Loucy (cell line): Measurements from ENCODE around the gene MMP19.

Source experiments
- H2AFZ ChIP-seq: fragments of 200-600 bp; sonication (generic); 2 replicates; pipeline ENCODE4 v1.6.0; 2016; ENCODE audit warnings: antibody characterized with exemption, mild to moderate bottlenecking, low read length, moderate library complexity
- H3F3A ChIP-seq: fragments of 200-600 bp; 2 replicates; pipeline ENCODE4 v1.6.0; 2016; ENCODE audit warnings: antibody characterized with exemption, low read depth, mild to moderate bottlenecking
- H3K27me3 ChIP-seq: fragments of 200-600 bp; sonication (generic); 2 replicates; pipeline ENCODE4 v1.6.1; 2014; ENCODE audit warnings: low read length, mild to moderate bottlenecking; ENCODE audit not compliant: insufficient read depth, poor library complexity, severe bottlenecking
- H3K36me3 ChIP-seq: fragments of 200-600 bp; sonication (generic); 2 replicates; pipeline ENCODE4 v1.6.1; 2016; ENCODE audit warnings: low read length; ENCODE audit not compliant: insufficient read depth
- H3K4me1 ChIP-seq: fragments of 200-600 bp; sonication (generic); 2 replicates; pipeline ENCODE4 v1.5.1; 2014; ENCODE audit warnings: low read length, mild to moderate bottlenecking; ENCODE audit not compliant: insufficient read depth, poor library complexity, severe bottlenecking
- H3K4me2 ChIP-seq: fragments of 200-600 bp; sonication (generic); 2 replicates; pipeline ENCODE4 v1.6.0; 2014; ENCODE audit warnings: antibody characterized with exemption, low read length, low read depth, mild to moderate bottlenecking; ENCODE audit not compliant: poor library complexity, severe bottlenecking
- H3K4me3 ChIP-seq: fragments of 200-600 bp; sonication (generic); 2 replicates; pipeline ENCODE4 v1.5.1; 2014; ENCODE audit warnings: low read length, mild to moderate bottlenecking, mixed read lengths; ENCODE audit not compliant: poor library complexity, severe bottlenecking
- H3K79me2 ChIP-seq: fragments of 200-600 bp; sonication (generic); 2 replicates; pipeline ENCODE4 v1.6.1; 2014; ENCODE audit warnings: low read length; ENCODE audit not compliant: insufficient read depth
- H3K9ac ChIP-seq: fragments of 200-600 bp; sonication (generic); 2 replicates; pipeline ENCODE4 v1.6.0; 2014; ENCODE audit warnings: mild to moderate bottlenecking, low read depth, low read length, moderate library complexity; ENCODE audit not compliant: poor library complexity, severe bottlenecking
- H3K9me2 ChIP-seq: fragments of 200-600 bp; sonication (generic); replicated peaks from 2 replicates; pipeline ENCODE4 v1.6.1; 2016; ENCODE audit warnings: low read depth, low read length, mixed read lengths
- H3K9me3 ChIP-seq: fragments of 200-600 bp; sonication (generic); 2 replicates; pipeline ENCODE4 v1.6.1; 2014; ENCODE audit warnings: mild to moderate bottlenecking, antibody characterized with exemption, low read length, low read depth; ENCODE audit not compliant: insufficient read depth
- H4K20me1 ChIP-seq: fragments of 200-600 bp; sonication (generic); 2 replicates; pipeline ENCODE4 v1.6.0; 2014; ENCODE audit warnings: antibody characterized with exemption, low read length, mild to moderate bottlenecking; ENCODE audit not compliant: insufficient read depth, poor library complexity, severe bottlenecking
- CTCF ChIP-seq: fragments of 200-600 bp; sonication (generic); conservative IDR thresholded peaks from 2 replicates; pipeline ENCODE4 v1.5.1; 2014; ENCODE audit warnings: mild to moderate bottlenecking, antibody characterized with exemption, low read length
- EZH2phosphoT487 ChIP-seq: fragments of 200-600 bp; IDR thresholded peaks from 2 replicates; pipeline ENCODE4 v1.6.1; 2018; ENCODE audit warnings: antibody characterized with exemption, mild to moderate bottlenecking, moderate library complexity, borderline replicate concordance

MMP19 gene

GRCh38 chr12:55842681-55843429, at the start of gene MMP19:
Gene MMP19 (minus strand): TSS chr12:55842936. CDS start chr12:55842830, 106 bp downstream.
- no peak within 1 kb of the TSS for H3K9ac ChIP-seq
- no peak within 1 kb of the TSS for H2AFZ ChIP-seq
- no peaks in the 10 kb centered on the region for H3K4me1 ChIP-seq

GRCh38 chr12:55891310-55891709, 48.6 kb upstream of the MMP19 start:
- H3K9ac ChIP-seq = no peak overlapping the region
- no peaks in the 10 kb centered on the region for H3K79me2 ChIP-seq
- TF ChIP-seq CTCF (no peak), EZH2phosphoT487 (no peak)
- H3K9me2 ChIP-seq = no peaks in the 10 kb centered on the region
- no peak overlapping the region for H3K4me3 ChIP-seq
- H3K27me3 ChIP-seq = no peaks in the 10 kb centered on the region
- H2AFZ ChIP-seq = no peak overlapping the region
- H3K4me2 ChIP-seq = no peak overlapping the region
- no peaks in the 10 kb centered on the region for H3K9me3 ChIP-seq
- no peaks in the 10 kb centered on the region for H3F3A ChIP-seq
- no peaks in the 10 kb centered on the region for H3K4me1 ChIP-seq
- H3K36me3 ChIP-seq = no peaks in the 10 kb centered on the region
- H4K20me1 ChIP-seq = no peaks in the 10 kb centered on the region

More at GRCh38 chr12:55842681-55843429, at the start of gene MMP19:
- no peaks in the 10 kb centered on the region for H3K36me3 ChIP-seq
- H3F3A ChIP-seq = no peaks in the 10 kb centered on the region
- no peaks in the 10 kb centered on the region for H3K27me3 ChIP-seq
- no peaks in the 10 kb centered on the region for H4K20me1 ChIP-seq
- no peaks in the 10 kb centered on the region for H3K79me2 ChIP-seq
- TF ChIP-seq EZH2phosphoT487 (no peak), CTCF (no peak)
- H3K4me3 ChIP-seq = no peak within 1 kb of the TSS
- H3K9me2 ChIP-seq = no peaks in the 10 kb centered on the region
- no peak within 1 kb of the TSS for H3K4me2 ChIP-seq
- no peaks in the 10 kb centered on the region for H3K9me3 ChIP-seq

DNA sequence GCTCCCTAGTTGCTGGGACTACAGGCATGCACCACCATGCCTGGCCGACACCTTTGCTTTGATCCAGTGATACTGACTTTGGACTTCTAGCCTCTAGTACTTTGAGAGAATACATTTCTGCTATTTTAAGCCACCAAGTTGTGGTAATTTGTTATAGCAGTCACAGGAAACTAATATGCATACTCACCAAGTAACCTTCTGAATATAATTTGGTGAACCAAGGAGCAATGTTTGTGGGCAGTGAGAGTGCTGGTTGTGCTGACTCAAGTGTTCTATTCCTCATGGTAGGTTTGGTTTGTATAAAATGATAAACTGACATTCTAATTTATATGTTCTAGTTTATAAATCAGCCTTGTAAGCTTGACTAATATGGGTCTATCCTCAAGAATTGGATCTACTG, 42.4 kb upstream of the MMP19 start:
- Histone ChIP-seq H3K27me3 (no peaks in the 10 kb centered on the region), H3K4me1 (no peaks in the 10 kb centered on the region), H3K9me3 (no peaks in the 10 kb centered on the region), H3K4me2 (no peak overlapping the region), H3F3A (no peaks in the 10 kb centered on the region), H3K4me3 (no peak overlapping the region), H2AFZ (no peak overlapping the region), H3K36me3 (no peaks in the 10 kb centered on the region), H3K9ac (no peak overlapping the region), H3K79me2 (no peaks in the 10 kb centered on the region), H3K9me2 (no peaks in the 10 kb centered on the region), H4K20me1 (no peaks in the 10 kb centered on the region)
- no peak for TF ChIP-seq CTCF
- TF ChIP-seq EZH2phosphoT487 = no peak
